H1 (cell line): ENCODE measurements around the gene PTPRD.

Experiments used
- CHD1 ChIP-seq: IDR thresholded peaks from 2 replicates; pipeline ENCODE4 v1.6.1; 2012; ENCODE audit warnings: low read depth, low read length, improper control_type of control experiment
- CTCF ChIP-seq, 3 experiments: IDR thresholded peaks; 1 replicate in 2 of 3; 2 replicates in 1 of 3; pipeline versions ENCODE4 v1.5.1 to v1.6.1; 2011; ENCODE audit warnings: low read length in 3 of 3, mild to moderate bottlenecking in 3 of 3, inconsistent platforms in 2 of 3, low read depth in 1 of 3, moderate library complexity in 1 of 3; ENCODE audit not compliant: insufficient read depth in 1 of 3; ENCODE audit errors: control extremely low read depth in 1 of 3
- SP1 ChIP-seq: IDR thresholded peaks from 2 replicates; pipeline ENCODE4 v1.6.1; 2011; ENCODE audit warnings: low read depth, low read length

GRCh38 chr9:10009401-10009800 is 603.4 kb downstream of the PTPRD start:
- TF ChIP-seq CTCF (IDR thresholded peaks at IDR 0.05; ENCODE audit: control extremely low read depth in 1 of 3, insufficient read depth in 1 of 3, low read depth in 1 of 3, low read length in 3 of 3) (no peak), SP1 (no peak), CHD1 (no peak)
